ENCODE measurements around the gene RNF144A. TPM values are rescaled to one million over a fixed set of nuclear protein-coding genes. Genes with fewer than 3 reads are reported as not detected.
"Not testable (repeated sequence)": the region's sequence is repeated elsewhere in the genome, so short reads cannot be mapped to it uniquely, and the experiment has no call there.

The RNF144A gene
- total RNA-seq, 2 experiments from 2014 or later, result 38.6 to 42.7 TPM

- H3K4me1 Mint-ChIP-seq, result peaks cover 9% of the 10 kb centered on the region
- peaks cover 4% of the 10 kb centered on the region for H3K9me3 Mint-ChIP-seq (ENCODE audit: low read depth)
- peaks cover 45% of the 10 kb centered on the region for H3K36me3 Mint-ChIP-seq (ENCODE audit: low read depth)
- ATAC-seq, result no peak
- CTCF ChIA-PET, result interaction anchor here (0.7 kb wide), 1 partner anchor 1932 kb away, joined by 3 read pairs; no protein-coding TSS in a partner anchor
- POLR2A ChIA-PET, result no interaction called here
- peak overlapping the region; percentile 19 for H3K27ac Mint-ChIP-seq
- no peaks in the 10 kb centered on the region for H3K27me3 Mint-ChIP-seq
- intact Hi-C loops (cut with DNase I, micrococcal nuclease), result no loop called here
- no peak for DNase-seq
- no peak overlapping the region for H3K4me3 Mint-ChIP-seq
Measured at GRCh38 chr2:6993229-6993640, 76.0 kb downstream of the RNF144A start.

DNA sequence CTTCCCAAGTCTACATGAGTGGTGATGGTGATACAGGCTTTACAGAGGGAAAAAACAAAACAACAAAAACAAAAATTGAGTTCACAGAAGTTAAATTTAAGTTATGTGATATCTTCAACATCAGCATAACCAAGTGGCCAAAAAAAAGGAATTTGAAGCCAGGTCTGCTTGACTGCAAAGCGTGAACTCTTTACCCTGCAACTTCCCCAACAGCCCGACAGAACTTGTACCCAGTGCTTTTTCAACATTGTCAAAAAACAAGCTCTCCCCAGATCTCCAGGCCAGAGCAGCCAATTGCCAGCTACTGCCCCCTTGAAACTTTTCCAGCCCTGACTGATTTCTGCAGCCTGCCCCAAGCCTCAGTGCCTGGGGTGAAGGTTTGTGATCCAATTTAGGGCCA, 76.7 kb downstream of the RNF144A start:
- no peak overlapping the region for H3K4me3 Mint-ChIP-seq
- intact Hi-C loops (cut with DNase I, micrococcal nuclease), result no loop called here
- ChIA-PET CTCF (interaction anchor here (0.8 to 0.9 kb wide), 2 partner anchors 11 to 51 kb away, joined by 3 to 5 read pairs; no protein-coding TSS in a partner anchor), POLR2A (no interaction called here)
- DNase-seq (no peak), ATAC-seq (no peak)
- no peaks in the 10 kb centered on the region for H3K27me3 Mint-ChIP-seq
- H3K9me3 Mint-ChIP-seq (ENCODE audit: low read depth), result peaks cover 4% of the 10 kb centered on the region
- H3K36me3 Mint-ChIP-seq (ENCODE audit: low read depth), result peaks cover 42% of the 10 kb centered on the region
- no peak overlapping the region for H3K27ac Mint-ChIP-seq
- H3K4me1 Mint-ChIP-seq, result peaks cover 15% of the 10 kb centered on the region

DNA sequence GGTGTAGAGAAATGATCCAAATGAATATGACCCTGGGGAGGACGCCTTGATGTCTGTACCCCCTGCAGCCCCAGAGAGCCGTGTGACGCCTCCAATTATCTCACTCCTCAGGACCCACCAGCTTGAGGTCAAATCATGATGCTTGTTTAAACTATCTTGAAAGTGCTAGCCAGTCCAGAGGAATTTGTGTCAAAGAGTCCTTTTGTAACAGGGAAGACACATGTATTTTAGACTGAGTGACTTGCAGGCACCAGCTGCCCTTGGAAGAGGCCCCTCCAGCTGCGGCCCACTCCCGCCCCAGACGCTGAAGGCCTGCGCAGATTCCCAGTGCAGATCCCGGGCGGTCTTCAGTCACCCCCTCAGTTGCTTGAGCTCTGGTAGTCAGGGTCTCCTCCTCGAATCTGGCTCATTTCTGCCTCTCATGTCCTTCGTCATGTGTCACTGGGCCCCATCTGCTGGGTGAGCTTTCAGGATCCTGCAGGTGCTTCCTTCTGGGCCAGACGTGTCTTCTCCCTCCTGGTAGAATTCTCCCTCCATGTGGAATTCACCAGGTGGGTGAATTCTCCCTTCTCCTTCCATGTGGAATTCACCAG, 77.4 kb downstream of the RNF144A start:
- ChIA-PET CTCF (interaction anchor here (0.6 to 0.9 kb wide), 3 partner anchors 10 to 62 kb away, joined by 3 to 5 read pairs (median 3); no protein-coding TSS in a partner anchor), POLR2A (interaction anchor here (0.6 kb wide), 1 partner anchor 89 kb away, joined by 3 read pairs; no protein-coding TSS in a partner anchor)
- H3K4me3 Mint-ChIP-seq, result no peak overlapping the region
- ATAC-seq (no peak), DNase-seq (no peak)
- H3K27me3 Mint-ChIP-seq, result no peaks in the 10 kb centered on the region
- peaks cover 19% of the 10 kb centered on the region for H3K4me1 Mint-ChIP-seq
- H3K36me3 Mint-ChIP-seq (ENCODE audit: low read depth), result peaks cover 38% of the 10 kb centered on the region
- H3K27ac Mint-ChIP-seq, result no peak overlapping the region
- intact Hi-C loops (cut with DNase I, micrococcal nuclease), result no loop called here
- H3K9me3 Mint-ChIP-seq (ENCODE audit: low read depth), result peaks cover 4% of the 10 kb centered on the region

GRCh38 chr2:6995391-6996097, 78.3 kb downstream of the RNF144A start:
- CTCF ChIA-PET, result interaction anchor here (0.6 to 1.1 kb wide), 5 partner anchors 18 to 1008 kb away, joined by 3 to 4 read pairs (median 3); no protein-coding TSS in a partner anchor
- Mint-ChIP-seq H3K36me3 (ENCODE audit: low read depth) (peaks cover 31% of the 10 kb centered on the region), H3K9me3 (ENCODE audit: low read depth) (peaks cover 4% of the 10 kb centered on the region), H3K4me1 (peaks cover 19% of the 10 kb centered on the region), H3K27ac (no peak overlapping the region), H3K4me3 (no peak overlapping the region), H3K27me3 (no peaks in the 10 kb centered on the region)
- no peak for ATAC-seq
- DNase-seq, result no peak
- POLR2A ChIA-PET, result no interaction called here
- intact Hi-C loops (cut with DNase I, micrococcal nuclease), result no loop called here

DNA sequence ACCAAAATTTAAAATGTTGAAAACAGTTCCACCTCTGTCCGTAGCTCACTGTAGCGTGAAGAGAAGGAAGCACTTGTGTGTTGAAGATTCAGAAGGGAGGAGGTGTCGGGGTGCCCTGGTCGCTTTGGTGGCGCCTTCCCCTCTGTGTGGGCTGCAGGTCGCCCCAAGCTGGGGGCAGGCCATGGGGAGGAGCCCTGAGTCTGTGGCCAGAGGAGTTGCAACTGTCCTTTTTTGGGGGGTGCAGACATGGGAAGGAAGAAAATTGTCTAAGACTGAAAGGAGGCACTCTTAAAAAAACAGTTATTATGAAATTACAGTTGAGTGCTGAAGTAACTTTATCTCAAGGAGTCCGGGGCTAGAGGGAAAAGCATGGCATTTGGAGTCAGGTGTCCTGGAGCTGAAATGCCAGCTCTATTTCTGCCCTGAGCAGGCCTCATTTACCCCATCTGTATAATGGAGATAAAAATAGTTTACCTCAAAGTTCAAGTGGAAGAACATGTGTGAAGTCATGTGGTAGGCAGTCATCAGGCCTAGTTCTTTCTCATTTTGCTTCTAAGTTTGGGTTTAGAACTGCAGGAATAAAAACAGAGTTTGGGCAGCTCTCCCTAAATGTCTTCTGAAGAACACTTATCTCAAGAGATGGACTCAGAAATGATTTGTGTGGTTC, 82.1 kb downstream of the RNF144A start:
- POLR2A ChIA-PET, result interaction anchor here (0.8 kb wide), 1 partner anchor 201 kb away, joined by 3 read pairs; no protein-coding TSS in a partner anchor
- H3K27ac Mint-ChIP-seq, result no peak overlapping the region

DNA sequence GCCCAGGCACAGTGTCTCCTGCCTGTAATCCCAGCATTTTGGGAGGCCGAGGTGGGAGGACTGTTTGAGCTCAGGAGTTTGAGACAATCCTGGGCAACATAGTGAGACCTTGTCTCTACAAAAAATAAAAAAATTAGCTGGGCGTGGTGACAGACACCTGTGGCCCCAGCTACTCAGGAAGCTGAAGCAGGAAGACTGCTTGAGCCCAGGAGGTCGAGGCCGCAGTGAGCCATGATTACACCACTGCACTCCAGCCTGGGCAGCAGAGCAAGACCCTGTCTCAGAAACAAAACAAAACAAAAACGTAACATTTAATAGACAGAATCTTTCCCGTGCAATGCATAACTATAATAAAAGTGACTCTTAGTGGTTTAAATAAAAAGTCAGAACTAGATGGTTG, 84.2 kb downstream of the RNF144A start:
- H3K9me3 Mint-ChIP-seq (ENCODE audit: low read depth); POLR2A ChIA-PET; H3K27me3 Mint-ChIP-seq; intact Hi-C loops (cut with DNase I, micrococcal nuclease); ATAC-seq; H3K4me3 Mint-ChIP-seq; DNase-seq; H3K27ac Mint-ChIP-seq: not testable (repeated sequence)
- peaks cover 17% of the 10 kb centered on the region for H3K36me3 Mint-ChIP-seq (ENCODE audit: low read depth)
- CTCF ChIA-PET, result interaction anchor here (0.6 to 1.4 kb wide), 3 partner anchors 13 to 101 kb away, joined by 3 to 4 read pairs (median 3); no protein-coding TSS in a partner anchor
- peaks cover 11% of the 10 kb centered on the region for H3K4me1 Mint-ChIP-seq

More for the DNA sequence above, 82.1 kb downstream of the RNF144A start:
- intact Hi-C loops (cut with DNase I, micrococcal nuclease), result no loop called here
- DNase-seq (no peak), ATAC-seq (no peak)
- no peaks in the 10 kb centered on the region for H3K27me3 Mint-ChIP-seq
- H3K9me3 Mint-ChIP-seq (ENCODE audit: low read depth), result no peaks in the 10 kb centered on the region
- H3K36me3 Mint-ChIP-seq (ENCODE audit: low read depth), result peaks cover 17% of the 10 kb centered on the region
- CTCF ChIA-PET, result interaction anchor here (0.8 kb wide), 1 partner anchor 45 kb away, joined by 4 read pairs; no protein-coding TSS in a partner anchor
- no peak overlapping the region for H3K4me3 Mint-ChIP-seq
- peaks cover 11% of the 10 kb centered on the region for H3K4me1 Mint-ChIP-seq

GRCh38 chr2:7003895-7004294, 86.7 kb downstream of the RNF144A start:
- no peaks in the 10 kb centered on the region for H3K9me3 Mint-ChIP-seq (ENCODE audit: low read depth)
- H3K4me3 Mint-ChIP-seq, result no peak overlapping the region
- POLR2A ChIA-PET, result no interaction called here
- ATAC-seq (no peak), DNase-seq (no peak)
- peaks cover 6% of the 10 kb centered on the region for H3K36me3 Mint-ChIP-seq (ENCODE audit: low read depth)
- CTCF ChIA-PET, result interaction anchor here (0.9 to 2.2 kb wide), 4 partner anchors 9 to 28 kb away, joined by 3 to 12 read pairs (median 3); no protein-coding TSS in a partner anchor
- intact Hi-C loops (cut with DNase I, micrococcal nuclease), result no loop called here
- no peak overlapping the region for H3K27ac Mint-ChIP-seq
- H3K4me1 Mint-ChIP-seq, result peaks cover 9% of the 10 kb centered on the region
- H3K27me3 Mint-ChIP-seq, result no peaks in the 10 kb centered on the region

GRCh38 chr2:7004636-7005035, 87.4 kb downstream of the RNF144A start:
- H3K4me3 Mint-ChIP-seq, result no peak overlapping the region
- POLR2A ChIA-PET, result no interaction called here
- intact Hi-C loops (cut with DNase I, micrococcal nuclease), result no loop called here
- H3K36me3 Mint-ChIP-seq (ENCODE audit: low read depth), result peaks cover 3% of the 10 kb centered on the region
- H3K27ac Mint-ChIP-seq, result no peak overlapping the region
- ATAC-seq (no peak), DNase-seq (no peak)
- no peaks in the 10 kb centered on the region for H3K9me3 Mint-ChIP-seq (ENCODE audit: low read depth)
- H3K4me1 Mint-ChIP-seq, result peaks cover 5% of the 10 kb centered on the region
- CTCF ChIA-PET, result interaction anchor here (0.7 to 1.4 kb wide), 6 partner anchors 10 to 177 kb away, joined by 3 to 5 read pairs (median 3); no protein-coding TSS in a partner anchor
- no peaks in the 10 kb centered on the region for H3K27me3 Mint-ChIP-seq

DNA sequence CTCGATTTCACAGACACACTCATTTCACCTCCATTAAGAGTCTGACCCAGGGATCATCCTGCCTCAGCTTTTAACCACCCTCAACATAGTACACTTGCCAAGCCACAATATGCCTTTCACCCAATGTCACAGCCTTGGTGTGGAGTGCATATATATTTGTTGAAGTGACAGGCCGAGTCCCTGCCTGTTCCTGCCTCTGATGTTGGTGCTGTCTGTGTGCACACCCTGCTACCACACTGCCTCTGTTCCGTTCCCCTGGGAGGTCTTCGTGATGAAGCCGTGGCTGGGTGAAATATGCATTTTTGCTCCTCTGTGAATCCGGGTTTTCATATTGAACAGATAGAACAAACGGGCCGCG, 90.3 kb downstream of the RNF144A start:
- DNase-seq, result no peak
- peaks cover 21% of the 10 kb centered on the region for H3K4me1 Mint-ChIP-seq
- intact Hi-C loops (cut with DNase I, micrococcal nuclease), result no loop called here
- no peak overlapping the region for H3K4me3 Mint-ChIP-seq
- peaks cover 4% of the 10 kb centered on the region for H3K36me3 Mint-ChIP-seq (ENCODE audit: low read depth)
- no peak for ATAC-seq
- H3K27me3 Mint-ChIP-seq, result no peaks in the 10 kb centered on the region
- no peaks in the 10 kb centered on the region for H3K9me3 Mint-ChIP-seq (ENCODE audit: low read depth)
- POLR2A ChIA-PET, result no interaction called here
- no peak overlapping the region for H3K27ac Mint-ChIP-seq
- CTCF ChIA-PET, result no interaction called here

- ATAC-seq (no peak), DNase-seq (no peak)
- Mint-ChIP-seq H3K4me3 (no peak overlapping the region), H3K27ac (no peak overlapping the region), H3K9me3 (ENCODE audit: low read depth) (no peaks in the 10 kb centered on the region), H3K4me1 (peaks cover 28% of the 10 kb centered on the region), H3K36me3 (ENCODE audit: low read depth) (peaks cover 4% of the 10 kb centered on the region), H3K27me3 (no peaks in the 10 kb centered on the region)
- intact Hi-C loops (cut with DNase I, micrococcal nuclease), result no loop called here
- ChIA-PET POLR2A (no interaction called here), CTCF (no interaction called here)
Measured at GRCh38 chr2:7007846-7008741, 90.9 kb downstream of the RNF144A start.

Data from activated CD4-positive, alpha-beta T cell treated with anti-CD3 and anti-CD28 coated beads for 36 hours (primary cell).